Neural progenitor cell (in vitro differentiated cells): ENCODE measurements around the gene IQCE.

Source experiments
- EZH2 ChIP-seq: fragments of 200-600 bp; sonication (generic); IDR thresholded peaks from 2 replicates; pipeline ENCODE4 v1.6.1; 2017; ENCODE audit warnings: antibody characterized with exemption, mild to moderate bottlenecking, moderate library complexity
- EZH2phosphoT487 ChIP-seq: fragments of 200-600 bp; sonication (generic); IDR thresholded peaks from 2 replicates; pipeline ENCODE4 v1.6.1; 2017; ENCODE audit warnings: antibody characterized with exemption
- TF ChIP-seq, protein P1 (sequence below): fragments of 200-600 bp; sonication (generic); IDR thresholded peaks from 2 replicates; pipeline ENCODE4 v1.5.1; 2017; ENCODE audit warnings: antibody characterized with exemption, mild to moderate bottlenecking

DNA sequence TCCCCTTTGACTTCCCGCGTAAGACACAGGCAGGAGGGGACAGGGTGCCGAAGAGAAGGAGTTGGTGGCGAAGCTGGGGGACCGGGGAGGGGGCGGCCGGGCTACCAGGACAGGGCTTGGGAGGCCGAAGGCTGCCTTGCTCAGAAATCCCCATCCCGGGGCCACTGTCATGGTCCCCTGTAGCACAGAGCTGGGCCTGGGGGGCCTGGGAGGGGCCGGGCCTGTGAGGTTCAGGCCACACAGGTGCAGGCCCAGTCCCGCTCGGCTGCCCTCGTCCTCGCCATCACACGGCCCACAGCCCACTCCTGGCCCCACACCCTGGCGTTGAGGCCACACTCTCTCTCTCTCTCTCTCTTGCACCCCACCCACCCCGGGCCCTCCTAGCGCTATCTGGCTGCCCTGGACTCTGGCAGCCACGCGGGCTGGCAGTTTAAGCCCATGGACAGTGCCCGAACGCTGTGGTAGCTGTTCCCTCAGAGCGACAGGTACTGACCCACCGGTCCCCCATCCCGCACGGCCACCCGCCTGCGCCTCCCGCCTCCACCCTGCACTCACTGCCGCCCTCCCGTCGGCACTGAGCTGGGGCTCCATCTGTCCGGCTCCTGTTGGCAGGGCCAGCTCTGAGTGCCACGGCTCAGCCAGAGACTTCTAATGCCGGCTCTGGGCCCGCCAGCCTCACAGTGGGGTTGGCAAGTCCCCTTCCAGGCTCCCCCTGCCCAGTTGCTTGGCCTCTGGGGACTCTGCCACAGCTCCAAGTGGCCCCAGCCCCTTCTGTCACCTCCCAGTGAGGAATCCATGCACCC is 101.0 kb downstream of the IQCE start:
- TF ChIP-seq, protein P1, sequence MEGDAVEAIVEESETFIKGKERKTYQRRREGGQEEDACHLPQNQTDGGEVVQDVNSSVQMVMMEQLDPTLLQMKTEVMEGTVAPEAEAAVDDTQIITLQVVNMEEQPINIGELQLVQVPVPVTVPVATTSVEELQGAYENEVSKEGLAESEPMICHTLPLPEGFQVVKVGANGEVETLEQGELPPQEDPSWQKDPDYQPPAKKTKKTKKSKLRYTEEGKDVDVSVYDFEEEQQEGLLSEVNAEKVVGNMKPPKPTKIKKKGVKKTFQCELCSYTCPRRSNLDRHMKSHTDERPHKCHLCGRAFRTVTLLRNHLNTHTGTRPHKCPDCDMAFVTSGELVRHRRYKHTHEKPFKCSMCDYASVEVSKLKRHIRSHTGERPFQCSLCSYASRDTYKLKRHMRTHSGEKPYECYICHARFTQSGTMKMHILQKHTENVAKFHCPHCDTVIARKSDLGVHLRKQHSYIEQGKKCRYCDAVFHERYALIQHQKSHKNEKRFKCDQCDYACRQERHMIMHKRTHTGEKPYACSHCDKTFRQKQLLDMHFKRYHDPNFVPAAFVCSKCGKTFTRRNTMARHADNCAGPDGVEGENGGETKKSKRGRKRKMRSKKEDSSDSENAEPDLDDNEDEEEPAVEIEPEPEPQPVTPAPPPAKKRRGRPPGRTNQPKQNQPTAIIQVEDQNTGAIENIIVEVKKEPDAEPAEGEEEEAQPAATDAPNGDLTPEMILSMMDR, result no peak
- TF ChIP-seq EZH2phosphoT487 (no peak), EZH2 (no peak)
